ENCODE results near the gene NCK2.

GRCh38 chr2:105828558-105828957 lies 83.8 kb downstream of the NCK2 start:
- TF ChIP-seq CTCF (IDR thresholded peaks at IDR 0.05; ENCODE audit: low read length) (no peak), EZH2 (IDR thresholded peaks at IDR 0.05; ENCODE audit: borderline replicate concordance, low read length) (no peak)
